HCT116 (cell line): ENCODE data around the gene NAALADL2.

Source experiments
- ELF1 ChIP-seq: IDR thresholded peaks from 2 replicates; pipeline ENCODE4 v1.6.1; 2012; ENCODE audit warnings: low read depth, borderline replicate concordance
- POLR2AphosphoS5 ChIP-seq: IDR thresholded peaks from 2 replicates; pipeline ENCODE4 v1.6.1; 2011; ENCODE audit warnings: mild to moderate bottlenecking, low read depth, low read length, moderate library complexity
- RAD21 ChIP-seq: IDR thresholded peaks from 2 replicates; pipeline ENCODE4 v1.6.1; 2012; ENCODE audit warnings: low read depth, mild to moderate bottlenecking
- TCF7L2 ChIP-seq: IDR thresholded peaks from 2 replicates; pipeline ENCODE4 v1.7.0; 2011; ENCODE audit warnings: borderline replicate concordance, inconsistent platforms; ENCODE audit not compliant: insufficient read depth, insufficient read length; ENCODE audit errors: extremely low read depth
- YY1 ChIP-seq: IDR thresholded peaks from 2 replicates; pipeline ENCODE4 v1.6.1; 2011; ENCODE audit warnings: low read length, low read depth, moderate library complexity, mild to moderate bottlenecking; ENCODE audit not compliant: insufficient replicate concordance; ENCODE audit errors: extremely low read depth
- ZFX ChIP-seq: fragments of 450-650 bp; IDR thresholded peaks from 2 replicates; pipeline ENCODE4 v1.6.1; 2017
- TF ChIP-seq, protein P1 (sequence below), 3 experiments: fragments of 200-600 bp in 1 of 3; sonication (generic) in 1 of 3; IDR thresholded peaks in 2 of 3; conservative IDR thresholded peaks in 1 of 3; 2 replicates each; pipeline ENCODE4 v1.5.1; 2012 to 2017; ENCODE audit warnings: low read depth in 2 of 3, low read length in 2 of 3, antibody characterized with exemption in 1 of 3, borderline replicate concordance in 1 of 3, control low read depth in 1 of 3, mild to moderate bottlenecking in 1 of 3, mixed read lengths in 1 of 3, mixed run types in 1 of 3, moderate library complexity in 1 of 3; ENCODE audit not compliant: insufficient read depth in 1 of 3

DNA sequence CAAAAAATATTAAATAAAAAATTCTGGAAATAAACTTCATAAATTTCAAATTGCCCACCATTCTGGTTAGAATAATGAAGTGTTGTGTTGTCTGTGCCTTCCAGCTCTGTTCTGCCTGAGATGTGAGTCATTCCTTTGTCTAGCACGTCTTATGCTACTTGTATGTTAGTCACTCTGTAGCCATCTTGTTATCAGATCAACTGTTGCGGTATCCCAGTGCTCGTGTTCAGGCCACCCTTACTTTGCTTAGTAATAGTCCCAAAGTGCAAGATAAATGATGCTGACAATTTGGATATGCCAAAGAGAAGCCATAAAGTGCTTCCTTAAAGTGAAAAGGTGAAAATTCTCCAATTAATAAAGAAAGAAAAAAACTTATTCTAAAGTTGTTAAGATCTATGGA, 527.5 kb downstream of the NAALADL2 start:
- TF ChIP-seq YY1: no peak
- TF ChIP-seq, protein P1, sequence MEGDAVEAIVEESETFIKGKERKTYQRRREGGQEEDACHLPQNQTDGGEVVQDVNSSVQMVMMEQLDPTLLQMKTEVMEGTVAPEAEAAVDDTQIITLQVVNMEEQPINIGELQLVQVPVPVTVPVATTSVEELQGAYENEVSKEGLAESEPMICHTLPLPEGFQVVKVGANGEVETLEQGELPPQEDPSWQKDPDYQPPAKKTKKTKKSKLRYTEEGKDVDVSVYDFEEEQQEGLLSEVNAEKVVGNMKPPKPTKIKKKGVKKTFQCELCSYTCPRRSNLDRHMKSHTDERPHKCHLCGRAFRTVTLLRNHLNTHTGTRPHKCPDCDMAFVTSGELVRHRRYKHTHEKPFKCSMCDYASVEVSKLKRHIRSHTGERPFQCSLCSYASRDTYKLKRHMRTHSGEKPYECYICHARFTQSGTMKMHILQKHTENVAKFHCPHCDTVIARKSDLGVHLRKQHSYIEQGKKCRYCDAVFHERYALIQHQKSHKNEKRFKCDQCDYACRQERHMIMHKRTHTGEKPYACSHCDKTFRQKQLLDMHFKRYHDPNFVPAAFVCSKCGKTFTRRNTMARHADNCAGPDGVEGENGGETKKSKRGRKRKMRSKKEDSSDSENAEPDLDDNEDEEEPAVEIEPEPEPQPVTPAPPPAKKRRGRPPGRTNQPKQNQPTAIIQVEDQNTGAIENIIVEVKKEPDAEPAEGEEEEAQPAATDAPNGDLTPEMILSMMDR (IDR thresholded peaks at IDR 0.05 in 2 of 3, conservative IDR thresholded peaks at IDR 0.05 in 1 of 3; ENCODE audit: borderline replicate concordance in 1 of 3, insufficient read depth in 1 of 3, low read depth in 2 of 3, low read length in 2 of 3): no peak
- TF ChIP-seq TCF7L2: no peak
- no peak for TF ChIP-seq ZFX
- TF ChIP-seq ELF1: no peak
- no peak for TF ChIP-seq RAD21
- TF ChIP-seq POLR2AphosphoS5: no peak
